HK-2 (cell line): ENCODE results near the gene CEP128.
A peak's percentile ranks its signal among the peaks of the same experiment; 100 is the strongest.

Source experiments
- DNase-seq: peaks from one replicate; pipeline ENCODE4 v3.0.0-alpha.2; 2018; ENCODE audit not compliant: unreplicated experiment

The CEP128 gene

GRCh38 chr14:80941241-80942185, at the start of gene CEP128:
Gene CEP128 (minus strand): TSS chr14:80941738.
- DNase-seq: peak; percentile 97

DNA sequence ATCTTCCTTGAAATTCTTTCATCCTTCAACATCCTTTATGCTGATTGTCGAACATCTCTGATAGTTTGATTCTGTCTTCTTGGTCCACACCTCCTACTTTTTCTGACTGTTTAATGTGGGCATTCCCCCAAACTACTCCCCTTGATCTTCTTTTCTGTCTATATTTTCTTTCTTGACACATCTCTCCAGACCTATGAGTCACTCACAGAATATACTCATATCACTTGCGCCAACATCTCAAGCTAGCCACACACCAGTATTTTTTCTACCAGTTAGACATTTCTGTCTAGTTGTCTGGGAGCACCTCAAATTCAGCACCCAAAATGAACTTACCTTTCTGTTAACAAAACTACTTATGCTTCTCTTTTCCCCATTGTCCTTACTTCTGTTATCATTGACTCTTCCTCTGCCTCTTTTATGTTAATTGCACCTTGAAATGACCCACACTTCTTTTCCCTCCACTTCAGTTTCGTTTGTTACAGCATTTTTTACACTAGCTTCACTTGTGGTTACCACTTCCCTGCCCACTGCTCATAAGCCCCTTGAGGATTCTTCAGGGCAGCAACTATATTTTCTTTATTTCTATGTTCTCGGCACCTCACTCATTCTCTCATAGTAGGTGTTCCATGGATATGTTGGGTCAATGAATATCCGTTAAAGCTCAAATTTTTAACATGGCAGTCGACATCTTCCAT, 47.3 kb upstream of the CEP128 start:
- DNase-seq: no peak

GRCh38 chr14:80988192-80988591, 46.7 kb upstream of the CEP128 start:
- DNase-seq: no peak

DNA sequence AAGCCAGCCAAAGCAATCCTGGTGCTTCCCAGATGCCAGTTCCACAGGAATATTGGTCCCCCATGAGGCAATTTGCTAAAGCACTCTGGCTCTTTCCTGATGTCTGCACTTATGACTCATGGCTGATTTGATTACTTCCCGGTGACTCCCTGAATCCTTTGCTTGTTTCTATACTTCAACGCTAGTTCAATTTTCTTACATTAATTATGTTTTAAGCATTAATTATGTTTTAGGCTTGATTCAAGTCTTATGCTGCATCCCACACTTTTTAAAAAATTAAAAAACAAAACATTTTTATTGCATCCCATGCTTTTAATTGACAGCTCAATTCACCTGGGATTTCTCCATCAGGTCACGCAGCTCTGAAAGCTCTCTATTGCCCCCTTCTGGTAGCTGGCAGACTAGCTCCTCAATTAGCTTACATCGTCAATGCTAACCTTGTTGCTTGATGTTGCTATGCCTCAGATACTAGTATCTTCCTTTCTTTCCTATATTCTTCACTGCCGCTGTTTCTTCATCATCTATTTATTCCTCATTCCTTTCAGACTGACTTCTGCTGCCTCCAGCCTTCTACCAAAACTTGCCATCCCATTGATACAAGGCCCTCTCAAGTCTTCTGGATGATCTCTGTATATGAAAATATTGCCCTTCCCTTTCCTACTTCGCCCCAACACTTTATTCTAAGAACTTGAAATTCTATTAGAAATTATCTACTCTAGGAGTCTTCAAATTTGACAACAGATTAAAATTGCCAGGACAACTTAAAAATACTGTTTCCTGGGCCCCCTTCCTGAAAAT, 45.9 kb upstream of the CEP128 start:
- peak; percentile 59 for DNase-seq

- no peak for DNase-seq
Measured at GRCh38 chr14:80982711-80983110, 41.2 kb upstream of the CEP128 start.

DNA sequence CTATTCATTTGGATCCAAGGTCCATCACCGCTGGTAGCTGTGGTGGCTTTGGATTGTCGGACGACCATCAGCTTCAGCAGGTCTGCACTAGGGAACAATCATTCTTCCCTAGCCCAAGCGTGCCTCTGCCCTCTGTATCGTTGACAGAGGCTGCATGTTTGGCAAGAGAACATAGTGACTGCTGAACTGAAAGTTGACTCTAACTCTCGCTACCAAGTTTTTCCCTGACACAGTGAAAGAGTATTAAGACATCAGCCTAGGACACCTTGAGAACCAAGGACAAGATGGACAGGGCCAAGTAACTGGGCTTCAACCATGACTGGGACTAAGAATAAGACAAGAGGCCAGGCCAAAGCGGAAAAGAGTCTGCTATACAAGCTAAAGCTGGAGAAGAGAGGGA, 40.1 kb upstream of the CEP128 start:
- no peak for DNase-seq

DNA sequence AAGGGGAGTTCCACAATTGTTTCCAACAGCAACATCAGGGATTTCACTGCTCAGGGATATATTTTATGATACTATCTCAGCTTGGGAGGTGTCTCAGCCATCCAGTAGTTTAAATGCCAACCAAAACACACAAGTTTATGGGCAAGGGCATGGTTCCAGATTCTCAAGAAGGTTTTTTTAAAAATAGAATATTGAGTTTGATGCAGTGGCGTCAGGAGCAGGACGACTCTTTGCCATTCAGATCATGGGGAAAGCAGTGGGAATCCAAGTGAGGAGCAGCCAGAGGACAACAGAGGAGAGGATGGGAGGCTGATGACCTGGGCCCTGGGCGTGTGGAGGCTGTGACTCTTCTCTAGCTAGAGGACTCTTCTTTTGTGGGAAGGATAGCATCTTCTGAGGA, 39.6 kb upstream of the CEP128 start:
- no peak for DNase-seq

DNA sequence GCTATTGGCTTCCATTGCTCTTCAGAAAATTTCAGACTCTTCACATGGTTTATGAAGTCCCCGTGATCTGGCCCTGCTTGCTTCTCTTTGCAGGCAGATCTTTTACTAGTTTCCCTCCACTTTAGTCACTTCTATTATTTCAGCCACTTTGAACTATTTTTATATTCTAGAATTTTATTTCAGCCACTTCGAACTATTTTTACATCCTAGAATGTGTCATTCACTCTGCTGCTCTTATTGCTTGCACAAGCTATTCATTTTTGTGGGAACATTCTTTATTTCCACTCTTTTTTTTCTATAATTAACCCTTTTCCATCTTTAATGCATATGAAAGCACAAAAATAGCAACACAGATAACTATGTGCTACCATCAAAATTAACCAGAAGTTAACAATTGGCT, 38.4 kb upstream of the CEP128 start:
- DNase-seq: no peak

DNA sequence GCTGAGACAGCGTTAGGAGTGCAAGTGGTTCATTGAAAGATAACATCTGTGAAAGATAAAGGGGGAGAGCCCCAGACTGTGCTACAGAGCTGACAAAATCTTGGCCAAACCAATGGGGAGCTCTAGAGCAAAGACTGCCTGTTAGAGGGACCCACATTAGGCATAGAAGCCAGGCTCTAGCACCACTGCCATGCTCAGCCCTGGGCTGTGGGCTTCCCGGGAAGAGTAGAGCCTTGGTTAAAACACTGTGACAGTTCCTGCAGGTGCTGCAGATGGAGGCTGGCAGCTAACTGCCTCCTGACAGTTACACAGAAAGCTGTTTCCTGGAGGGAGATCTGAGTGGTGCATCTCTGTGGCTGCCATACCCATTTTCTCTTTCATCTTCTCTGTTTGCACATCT, 36.9 kb upstream of the CEP128 start:
- DNase-seq: no peak

DNA sequence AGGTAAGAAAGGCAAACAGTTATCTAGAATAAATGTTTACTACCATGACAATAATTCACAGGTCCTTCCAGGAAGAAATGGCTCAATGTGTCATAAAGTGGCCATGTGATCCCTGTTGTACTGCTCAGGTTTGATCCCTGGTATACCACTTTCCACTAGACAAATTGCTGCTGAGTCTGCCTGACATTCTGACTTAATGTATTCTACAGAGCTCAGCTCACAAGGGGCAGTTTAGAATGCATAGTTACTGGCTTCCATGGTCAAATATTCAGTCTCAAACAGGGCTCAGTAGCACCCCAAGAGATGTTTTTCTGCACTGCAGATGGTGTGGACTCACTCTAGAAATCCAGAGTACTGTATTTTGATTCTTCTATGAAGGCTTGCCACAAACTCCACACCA, 35.7 kb upstream of the CEP128 start:
- DNase-seq: no peak

GRCh38 chr14:80974679-80975078, 33.1 kb upstream of the CEP128 start:
- DNase-seq: no peak

DNA sequence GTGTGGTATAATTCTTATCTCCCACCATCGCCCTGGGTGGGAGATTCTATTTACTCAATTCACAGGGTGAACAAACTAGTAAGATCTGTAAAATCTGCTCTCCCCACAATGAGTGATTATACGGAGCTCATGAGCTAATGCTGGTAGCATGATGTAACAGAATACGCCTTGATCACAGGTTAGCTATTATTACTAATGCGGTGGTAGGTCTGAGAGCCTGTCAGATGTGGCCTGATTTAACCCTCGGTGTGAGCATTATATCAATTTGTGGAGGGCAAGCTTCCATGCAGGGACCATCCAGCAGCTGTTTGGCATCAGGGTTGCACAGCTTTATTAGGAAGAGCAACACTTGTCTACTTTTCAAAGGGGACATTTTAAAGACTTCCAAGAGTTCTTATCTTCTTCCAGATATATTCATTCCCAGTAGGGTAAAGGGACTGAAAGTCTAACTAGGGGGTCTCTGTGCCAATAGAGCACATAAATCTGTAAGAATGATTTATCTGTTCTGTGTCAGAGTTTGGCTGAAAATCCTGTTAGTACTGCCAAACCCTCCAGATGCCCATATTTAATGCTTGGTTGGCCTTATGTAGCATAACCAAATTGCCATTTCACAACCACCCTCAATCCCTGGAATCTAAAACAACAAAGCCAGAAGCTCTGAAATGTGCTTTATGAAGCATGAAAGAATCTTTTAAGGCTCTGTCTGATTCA, 32.5 kb upstream of the CEP128 start:
- peak; percentile 11 for DNase-seq

GRCh38 chr14:80965037-80965436, 23.5 kb upstream of the CEP128 start:
- DNase-seq: no peak

DNA sequence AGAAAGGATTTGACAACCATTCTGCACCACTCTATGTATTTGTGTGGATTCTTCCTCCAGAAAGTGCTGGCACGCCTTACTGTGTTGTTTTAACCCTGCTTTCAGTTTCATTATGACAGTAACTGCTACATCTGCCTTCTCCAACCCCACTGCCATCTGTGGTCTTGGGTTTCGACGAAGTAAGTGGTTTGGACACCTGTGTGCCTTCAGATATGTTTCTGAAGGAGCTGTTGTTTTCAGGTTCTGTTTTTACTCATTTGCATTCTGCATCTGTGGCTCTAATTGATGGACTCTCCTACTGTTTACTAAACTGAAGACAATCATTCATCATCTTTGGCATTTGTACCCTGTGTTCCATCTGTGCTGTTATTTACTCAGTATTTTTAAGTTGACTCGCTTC, 18.0 kb upstream of the CEP128 start:
- DNase-seq: no peak

GRCh38 chr14:80958939-80959338, 17.4 kb upstream of the CEP128 start:
- no peak for DNase-seq

DNA sequence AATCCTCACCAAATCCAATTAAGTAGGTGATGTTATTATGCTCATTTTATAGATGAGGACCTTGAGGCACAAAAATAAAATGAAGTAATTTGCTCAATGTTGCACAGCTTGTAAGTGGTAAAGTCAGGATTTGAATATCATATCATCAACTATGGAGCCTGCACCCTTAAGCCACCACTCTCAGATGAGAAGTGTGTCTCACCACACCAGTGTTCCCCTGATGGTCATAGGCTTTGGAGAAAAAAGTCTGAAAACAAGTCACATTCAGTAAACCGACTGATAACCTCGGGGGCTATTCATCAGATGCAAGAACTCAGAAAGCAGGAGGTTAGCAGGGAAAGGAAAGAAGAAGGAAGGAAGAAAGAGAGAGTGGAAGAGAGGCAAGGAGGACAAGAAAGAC, 16.7 kb upstream of the CEP128 start:
- no peak for DNase-seq

DNA sequence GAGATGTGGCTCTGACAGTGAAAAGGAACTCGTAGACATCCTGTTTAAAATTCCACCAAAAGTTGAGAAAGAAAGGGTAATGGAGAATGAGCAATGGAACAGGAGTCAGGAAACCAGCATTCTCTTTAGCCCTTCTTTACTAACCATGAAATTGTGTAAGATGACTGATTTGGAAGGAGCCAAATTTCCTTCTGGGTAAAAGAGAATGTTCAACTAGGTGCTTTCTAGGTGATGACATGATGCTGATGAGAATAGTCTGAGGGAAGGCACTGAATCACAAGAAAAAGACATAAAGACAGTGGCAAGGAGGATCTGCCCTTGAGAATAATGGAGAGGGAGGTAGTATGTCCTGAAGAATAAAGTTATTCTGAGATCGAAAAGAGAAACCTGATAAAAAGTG, 16.1 kb upstream of the CEP128 start:
- DNase-seq: no peak

GRCh38 chr14:80956922-80957321, 15.4 kb upstream of the CEP128 start:
- no peak for DNase-seq

DNA sequence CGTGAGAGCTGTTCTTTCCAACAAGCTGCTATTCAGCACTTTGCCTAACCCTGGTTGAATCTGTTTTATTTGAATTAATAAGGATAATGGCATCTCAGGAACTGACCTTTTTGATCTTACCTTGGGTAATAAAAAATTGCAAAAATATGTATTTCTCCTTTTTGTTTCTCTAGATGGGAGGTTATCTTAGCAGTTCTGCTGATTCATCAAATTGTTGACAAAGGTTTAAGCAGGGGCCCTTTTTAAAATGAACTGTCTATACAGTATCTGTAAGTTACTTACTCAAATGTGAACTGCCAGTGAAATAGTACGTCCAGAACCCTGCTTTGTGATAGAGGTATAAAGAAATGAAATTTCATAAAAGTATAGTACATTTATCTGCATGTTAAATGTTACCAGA, 14.6 kb upstream of the CEP128 start:
- no peak for DNase-seq

DNA sequence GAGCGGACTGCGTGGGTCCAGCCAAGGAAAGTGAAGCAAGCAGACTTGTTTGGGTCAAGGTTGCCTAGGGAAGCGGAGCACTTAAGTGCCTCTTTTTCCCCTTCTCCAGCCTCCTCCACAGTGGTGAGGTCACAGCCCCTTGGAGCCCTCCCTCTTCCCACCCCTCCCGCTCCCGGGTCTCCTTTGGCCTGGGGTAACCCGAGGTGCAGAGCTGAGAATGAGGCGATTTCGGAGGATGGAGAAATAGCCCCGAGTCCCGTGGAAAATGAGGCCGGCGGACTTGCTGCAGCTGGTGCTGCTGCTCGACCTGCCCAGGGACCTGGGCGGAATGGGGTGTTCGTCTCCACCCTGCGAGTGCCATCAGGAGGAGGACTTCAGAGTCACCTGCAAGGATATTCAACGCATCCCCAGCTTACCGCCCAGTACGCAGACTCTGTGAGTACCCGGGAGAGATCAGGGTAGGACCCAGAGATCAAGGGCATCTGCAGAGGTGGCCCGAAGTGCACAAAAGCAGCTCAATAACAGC, 13.9 kb upstream of the CEP128 start, which contains the start of gene TSHR:
Gene TSHR, plus strand, starts transcription at position 206 of the 526 bp plus-strand sequence. Its CDS starts 60 bp downstream, at position 266.
- no peak for DNase-seq

DNA sequence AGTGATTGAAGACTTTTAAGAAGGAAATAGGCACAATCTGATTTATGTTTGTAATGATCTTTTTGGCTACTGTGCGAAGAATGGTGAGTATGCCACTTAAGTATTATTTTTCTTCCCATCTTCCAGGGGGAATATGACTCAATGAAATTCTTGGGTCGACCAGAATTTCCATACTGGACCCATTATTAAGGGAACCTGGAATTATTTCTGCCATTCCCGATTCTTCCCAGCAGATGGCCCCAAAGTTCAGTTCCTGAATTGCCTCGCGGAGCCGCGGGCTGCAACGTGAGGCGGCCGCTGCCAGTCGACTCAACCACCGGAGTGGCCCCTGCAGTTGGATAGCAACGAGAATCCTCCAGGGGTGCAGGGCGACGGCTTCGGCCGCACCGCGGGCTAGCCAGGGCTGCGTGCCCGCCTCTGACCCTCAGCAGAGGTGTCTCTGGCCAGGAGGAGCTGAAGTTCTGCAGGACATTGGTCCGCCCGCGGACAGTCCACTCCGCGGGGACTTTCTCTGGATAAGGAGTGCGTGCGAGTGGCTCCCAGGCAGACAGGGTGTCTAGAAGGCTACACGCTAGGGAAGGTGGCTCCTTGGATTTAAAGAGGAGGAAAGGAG, 13.3 kb upstream of the CEP128 start:
- DNase-seq: peak; percentile 76
